Stimulated activated CD4-positive, alpha-beta T cell treated with anti-CD3 and anti-CD28 coated beads, Interleukin-4, amount 100 ng/mL, for 48 hours (primary cell): ENCODE data around the gene TALDO1.

Experiments
- DNase-seq, 2 donors: peaks; one replicate each; pipeline ENCODE4 v3.0.0-alpha.2; 2020; ENCODE audit warnings: low read depth in 2 of 2

Gene TALDO1

DNA sequence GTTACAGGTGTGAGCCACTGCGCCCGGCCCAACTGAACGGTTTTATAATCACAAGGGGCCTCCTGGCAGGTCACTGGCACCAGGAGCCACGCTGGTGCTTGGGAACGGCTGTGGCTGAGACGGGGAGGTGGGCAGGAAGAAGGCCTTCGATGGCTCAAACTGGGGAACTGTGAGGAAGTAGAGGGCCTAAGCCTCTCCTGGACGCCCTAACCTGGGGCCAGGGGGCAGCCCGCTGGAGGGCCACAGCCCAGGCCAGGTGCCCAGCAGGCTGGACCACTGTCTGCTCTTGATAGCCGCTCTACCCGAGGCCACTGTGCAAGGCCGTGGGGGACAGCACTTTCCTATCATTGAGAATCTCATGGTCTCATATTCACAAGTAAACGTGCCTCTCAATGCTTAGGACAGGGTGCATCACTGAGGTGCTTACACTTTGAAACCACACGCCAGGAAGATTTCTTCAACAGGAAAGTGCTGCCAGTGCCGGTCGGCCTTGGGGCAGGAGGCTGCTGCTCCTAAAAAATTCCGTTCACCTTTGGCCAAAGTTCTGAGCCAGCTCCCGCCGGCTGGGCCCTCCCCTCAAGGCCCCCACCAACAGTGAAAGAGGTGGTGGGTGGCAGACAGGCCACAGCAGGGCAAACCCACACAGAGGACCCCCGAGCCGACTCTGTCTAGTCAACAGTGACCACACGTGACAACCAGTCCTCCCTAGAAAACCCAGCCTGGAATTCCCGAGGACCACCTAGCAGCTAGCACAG, 22.8 kb downstream of the TALDO1 start:
- no peak for DNase-seq

DNA sequence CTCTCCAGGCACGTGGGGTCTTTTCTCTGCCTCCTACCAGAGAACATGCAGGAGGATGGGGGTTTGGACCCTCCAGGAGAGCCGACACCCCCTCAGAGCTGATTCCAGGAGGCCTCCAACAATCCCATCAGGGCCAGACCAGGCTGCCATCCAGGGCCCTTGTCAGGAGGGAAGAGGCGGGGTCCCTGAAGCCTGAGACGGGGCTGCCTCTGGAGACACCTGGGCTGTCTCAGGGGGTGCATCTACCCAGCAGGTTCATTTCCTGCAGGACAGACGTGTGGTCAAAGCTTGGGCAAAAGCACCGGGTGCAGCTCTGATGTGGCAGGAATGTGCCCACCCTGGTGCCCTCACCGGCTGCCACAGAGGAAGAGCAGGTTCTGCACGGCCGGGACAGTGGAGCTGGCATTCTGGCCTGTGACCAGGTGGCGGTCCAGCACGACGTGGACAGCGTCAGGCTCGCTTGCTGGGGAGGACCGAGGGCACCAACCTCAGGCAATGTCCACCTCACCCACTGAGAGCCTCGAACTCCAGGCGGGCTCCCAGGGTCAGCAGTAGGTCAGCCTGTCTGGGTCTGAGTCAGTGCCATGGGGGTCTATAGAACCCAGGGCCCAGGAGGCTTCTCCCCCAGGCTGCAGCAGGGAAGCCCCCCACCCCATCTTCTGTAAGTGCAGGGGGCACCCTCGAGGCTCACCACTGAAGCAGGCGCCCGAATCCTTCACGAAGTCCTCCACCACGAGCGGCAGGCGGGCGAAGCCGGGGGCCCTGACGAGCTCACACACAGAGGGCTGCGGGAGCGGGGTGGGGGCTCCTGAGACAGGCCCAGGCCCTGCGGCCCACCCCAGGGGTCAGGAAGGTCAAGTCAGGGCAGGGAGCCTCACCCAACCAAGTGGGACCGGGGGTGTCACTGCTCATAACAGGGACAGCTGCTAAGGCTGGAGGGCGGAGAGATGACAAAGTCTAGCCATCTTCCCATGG, 23.7 kb downstream of the TALDO1 start:
- DNase-seq = no peak

DNA sequence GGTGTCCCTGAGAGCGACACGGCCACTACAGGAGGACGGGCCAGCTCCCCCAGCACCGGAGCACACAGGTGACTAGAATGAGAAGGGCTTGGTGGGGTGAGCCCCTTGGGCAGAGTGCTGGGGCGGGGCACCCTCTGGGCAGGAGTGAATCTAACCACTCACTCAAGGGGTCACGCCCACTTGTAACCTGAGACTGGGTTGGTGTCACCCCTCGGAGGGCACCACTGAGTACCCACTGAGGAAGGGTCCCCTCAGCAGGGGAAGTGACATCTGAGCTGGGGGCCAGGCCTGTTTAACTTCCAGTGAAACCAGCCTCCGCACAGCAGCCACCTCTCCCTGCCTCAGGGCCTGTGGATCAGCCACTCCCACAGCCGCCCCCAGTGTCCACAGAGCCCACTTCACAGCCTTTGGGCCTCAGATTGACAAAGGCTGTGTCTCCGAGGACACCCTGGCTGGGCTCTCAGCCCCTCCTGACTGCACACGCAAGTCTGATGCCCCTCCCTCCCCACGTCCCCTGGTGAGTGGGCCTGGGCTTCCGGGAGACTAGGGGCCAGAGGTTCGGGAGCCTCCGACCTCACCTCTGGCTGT, 24.4 kb downstream of the TALDO1 start:
- DNase-seq = no peak

DNA sequence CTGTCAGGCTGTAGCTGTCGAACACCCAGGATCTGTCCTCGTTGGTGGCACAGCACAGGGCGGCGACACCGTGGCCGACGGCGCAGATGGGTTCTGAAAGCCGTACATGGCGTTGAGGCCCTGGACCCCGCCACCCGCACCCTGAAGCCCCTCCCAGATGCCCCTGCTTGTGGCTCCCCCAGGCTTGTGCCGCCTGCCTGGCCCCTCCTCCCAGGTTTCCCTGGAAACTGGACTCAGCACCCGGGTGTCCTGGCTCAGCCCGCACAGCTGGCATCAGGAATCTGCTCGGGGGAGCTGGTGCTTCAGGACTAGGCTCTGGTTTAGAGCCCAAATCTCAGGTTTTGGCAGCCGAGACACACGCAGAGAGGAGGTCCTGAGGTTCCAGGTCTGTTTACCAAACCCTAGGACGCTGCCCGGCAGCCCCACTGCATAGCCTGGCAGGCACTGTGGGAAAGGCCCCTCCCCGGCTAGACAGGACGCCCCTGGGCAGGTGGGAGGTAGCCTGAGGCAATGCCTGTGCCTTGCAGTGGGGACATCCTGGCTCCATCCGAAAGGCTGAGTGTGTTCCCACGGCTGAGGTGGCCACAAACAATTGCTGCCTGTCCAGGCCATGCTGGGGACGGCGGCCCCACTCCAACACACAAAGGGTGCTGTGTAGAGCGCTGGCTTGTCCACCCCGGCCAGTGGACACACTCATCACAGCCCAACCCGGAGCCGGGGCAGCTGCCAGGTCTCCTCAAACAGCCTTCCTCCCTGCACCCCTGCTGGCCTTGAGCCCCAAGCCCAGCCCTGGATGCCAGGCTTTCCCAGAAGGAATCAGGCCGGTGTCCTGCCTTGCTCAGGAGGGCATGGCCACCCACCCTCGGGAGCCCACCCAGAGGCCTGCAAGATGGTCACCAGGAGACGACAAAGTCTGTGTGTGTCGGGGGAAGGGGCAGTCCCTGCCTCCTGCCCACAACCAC, 25.4 kb downstream of the TALDO1 start:
- no peak for DNase-seq

DNA sequence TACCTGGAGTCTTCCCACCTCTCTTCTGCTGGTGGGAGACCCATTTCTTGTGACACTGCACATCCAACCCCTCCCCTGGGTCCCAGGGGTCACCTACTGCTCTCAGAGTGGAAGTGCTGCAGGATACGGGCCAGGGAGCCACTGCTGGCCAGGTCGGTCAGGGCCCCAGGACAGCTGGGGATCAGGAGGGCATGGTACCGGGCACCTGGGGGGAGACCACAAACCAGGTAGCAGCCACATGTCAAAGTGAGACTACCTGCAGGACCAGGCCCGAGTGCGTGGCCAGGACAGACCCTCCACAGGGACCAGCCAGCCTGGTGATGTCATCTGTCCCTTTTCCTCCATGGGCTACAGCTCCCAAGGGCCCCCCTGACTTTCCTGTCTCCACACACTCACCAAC, 26.2 kb downstream of the TALDO1 start:
- no peak for DNase-seq

DNA sequence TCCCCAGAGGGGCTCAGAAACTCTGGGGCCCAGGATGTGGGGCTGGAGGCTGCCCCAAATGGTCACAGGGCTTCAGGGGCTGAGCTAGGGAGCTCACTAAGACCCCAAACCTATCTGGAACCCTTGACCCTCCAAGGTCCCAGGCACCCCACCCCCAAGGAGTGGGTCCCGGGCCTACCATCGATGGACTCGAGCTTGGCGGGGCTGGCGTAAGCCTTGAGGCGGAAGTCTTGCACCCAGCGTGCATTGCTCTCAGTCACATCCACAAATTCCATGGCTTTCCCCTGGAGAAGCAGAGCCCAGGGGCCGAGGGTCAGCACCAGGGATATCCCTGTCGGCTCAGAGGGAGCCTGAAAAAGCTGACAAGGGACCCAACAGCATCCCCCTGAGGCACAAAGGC, 26.6 kb downstream of the TALDO1 start:
- no peak for DNase-seq

DNA sequence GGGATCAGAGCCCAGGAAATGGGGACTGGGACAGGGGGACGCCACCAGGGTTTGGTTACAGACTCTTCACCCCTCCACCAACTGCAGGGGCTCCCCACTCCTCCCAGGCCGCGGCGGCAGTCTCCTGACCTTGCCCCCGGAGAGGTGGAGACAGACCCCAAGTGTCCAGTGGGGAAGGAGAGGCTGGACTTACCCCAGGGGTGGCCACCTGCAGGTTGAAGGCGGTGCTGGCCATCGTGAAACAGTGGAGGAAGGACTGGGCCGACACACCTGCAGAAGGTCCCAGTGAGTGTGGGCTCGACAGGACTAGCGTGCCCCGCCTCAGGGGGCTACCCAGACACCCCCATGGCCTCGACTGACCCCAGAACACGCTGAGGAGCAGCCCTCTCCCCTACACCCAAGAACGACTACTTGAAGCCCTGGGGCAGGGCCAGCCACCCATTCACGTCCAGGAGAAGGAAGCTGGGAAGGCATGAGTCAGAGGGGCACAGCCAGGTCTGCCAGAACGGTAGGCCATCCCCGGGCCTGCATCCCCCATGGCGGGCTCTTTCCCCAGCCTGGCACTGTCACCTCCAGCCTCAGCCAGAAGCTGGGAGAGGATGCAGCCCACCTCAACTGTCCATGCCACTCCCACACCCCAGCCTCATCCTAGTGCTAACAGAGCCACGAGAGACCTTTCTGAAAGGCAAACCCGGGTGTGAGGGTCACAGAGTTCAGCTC, 27.8 kb downstream of the TALDO1 start:
- DNase-seq = no peak

DNA sequence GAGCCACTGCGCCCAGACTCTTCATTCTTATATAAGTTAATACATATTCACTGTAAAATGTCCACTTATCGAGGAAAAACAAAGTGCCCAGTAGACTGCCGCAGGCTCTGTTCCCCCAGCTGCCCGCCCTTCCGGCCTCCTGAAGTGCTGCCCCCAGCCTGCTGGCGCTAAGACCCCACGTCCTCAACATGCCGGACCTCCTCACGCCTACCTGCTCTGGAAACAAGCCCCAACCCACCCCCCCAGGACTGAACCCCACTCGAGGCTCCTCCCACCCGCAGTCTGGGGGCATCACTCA, 28.9 kb downstream of the TALDO1 start:
- DNase-seq = no peak

DNA sequence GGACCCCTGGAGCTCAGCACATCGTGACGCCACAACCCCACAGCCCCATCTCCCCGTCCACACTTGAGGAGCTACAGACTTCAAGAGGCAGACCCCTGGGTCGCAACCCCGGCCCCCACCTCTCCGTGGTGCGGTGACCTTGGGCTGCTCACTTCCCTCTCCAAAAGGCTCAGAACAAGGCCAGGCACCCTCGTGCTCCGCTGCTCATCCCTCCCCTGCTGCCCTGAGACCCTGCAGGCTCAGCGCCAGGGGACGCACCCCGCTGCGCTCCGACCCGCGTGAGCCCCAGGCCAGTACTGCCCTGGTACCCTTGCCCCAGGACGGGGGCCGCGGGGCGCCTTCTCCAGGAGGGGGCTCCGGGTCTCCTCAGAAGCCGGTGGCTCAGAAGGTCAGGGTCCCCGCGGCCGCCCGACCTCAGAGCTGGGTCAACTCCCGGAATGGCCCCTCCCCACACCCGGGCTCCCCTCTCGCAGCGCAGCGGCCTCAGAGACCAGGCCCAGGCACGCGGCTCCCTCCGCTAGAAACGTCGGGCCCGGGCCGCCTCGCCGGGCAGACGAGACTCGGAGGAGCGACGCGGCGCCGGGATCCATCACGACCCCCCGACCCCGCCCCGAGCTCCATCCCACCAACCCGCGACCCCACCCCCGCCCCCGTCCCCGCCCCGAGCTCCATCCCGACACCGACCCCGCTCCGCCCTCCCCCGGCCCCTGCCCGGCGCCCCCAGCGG, 29.5 kb downstream of the TALDO1 start:
- peak in 1 of 2 donors; percentile 32 for DNase-seq

DNA sequence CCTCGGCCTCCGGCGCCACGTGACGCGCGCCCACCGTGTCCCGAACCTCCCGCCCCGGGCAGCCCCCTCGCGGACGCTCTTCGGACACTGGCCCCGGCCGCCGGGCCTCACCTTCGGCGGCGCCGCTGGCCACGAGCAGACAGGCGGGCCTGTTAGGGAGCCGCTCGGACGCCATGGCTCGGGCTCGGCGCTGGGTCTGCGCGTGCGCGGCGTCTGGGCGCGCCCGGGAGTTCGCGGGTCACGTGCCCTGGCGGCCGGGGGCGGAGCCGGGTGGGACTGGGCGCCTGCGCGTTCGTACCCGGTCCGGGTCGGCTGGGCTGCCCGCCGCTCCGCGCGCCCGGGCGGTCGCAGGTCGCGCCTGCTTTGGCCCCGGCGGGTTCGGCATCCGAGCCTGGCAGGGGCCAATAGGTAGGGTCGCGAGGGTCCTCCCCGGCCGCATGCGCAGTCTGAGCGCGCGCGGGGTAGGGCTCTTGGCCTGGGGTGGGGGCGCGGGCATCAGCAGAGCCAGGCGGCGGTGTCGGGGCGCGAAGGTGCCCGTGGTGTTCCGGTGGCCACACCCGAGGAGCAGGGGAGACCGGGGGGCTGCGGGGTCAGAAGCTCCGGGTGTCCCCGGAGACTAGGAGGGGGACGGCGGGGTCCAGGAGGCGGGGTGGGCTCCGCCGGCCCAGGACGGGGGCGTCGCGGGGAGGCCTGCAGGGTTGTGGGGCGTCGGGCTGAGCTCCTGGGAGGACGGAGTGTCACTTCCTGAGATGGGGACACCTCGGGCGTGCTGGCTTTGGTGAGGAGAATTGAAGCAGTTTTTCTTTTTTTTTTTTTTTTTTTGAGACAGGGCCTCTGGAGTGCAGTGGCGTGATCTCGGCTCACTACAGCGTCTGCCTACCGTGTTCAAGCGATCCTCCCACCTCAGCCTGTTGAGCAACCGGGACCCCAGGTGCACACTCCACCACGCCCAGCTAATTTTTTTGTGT, 30.3 kb downstream of the TALDO1 start, which contains the start of gene GATD1:
Gene GATD1, minus strand, starts transcription at position 200 of the 968 bp plus-strand sequence. Its CDS starts 25 bp downstream, at position 175.
- DNase-seq = peak; percentile 93 to 94

DNA sequence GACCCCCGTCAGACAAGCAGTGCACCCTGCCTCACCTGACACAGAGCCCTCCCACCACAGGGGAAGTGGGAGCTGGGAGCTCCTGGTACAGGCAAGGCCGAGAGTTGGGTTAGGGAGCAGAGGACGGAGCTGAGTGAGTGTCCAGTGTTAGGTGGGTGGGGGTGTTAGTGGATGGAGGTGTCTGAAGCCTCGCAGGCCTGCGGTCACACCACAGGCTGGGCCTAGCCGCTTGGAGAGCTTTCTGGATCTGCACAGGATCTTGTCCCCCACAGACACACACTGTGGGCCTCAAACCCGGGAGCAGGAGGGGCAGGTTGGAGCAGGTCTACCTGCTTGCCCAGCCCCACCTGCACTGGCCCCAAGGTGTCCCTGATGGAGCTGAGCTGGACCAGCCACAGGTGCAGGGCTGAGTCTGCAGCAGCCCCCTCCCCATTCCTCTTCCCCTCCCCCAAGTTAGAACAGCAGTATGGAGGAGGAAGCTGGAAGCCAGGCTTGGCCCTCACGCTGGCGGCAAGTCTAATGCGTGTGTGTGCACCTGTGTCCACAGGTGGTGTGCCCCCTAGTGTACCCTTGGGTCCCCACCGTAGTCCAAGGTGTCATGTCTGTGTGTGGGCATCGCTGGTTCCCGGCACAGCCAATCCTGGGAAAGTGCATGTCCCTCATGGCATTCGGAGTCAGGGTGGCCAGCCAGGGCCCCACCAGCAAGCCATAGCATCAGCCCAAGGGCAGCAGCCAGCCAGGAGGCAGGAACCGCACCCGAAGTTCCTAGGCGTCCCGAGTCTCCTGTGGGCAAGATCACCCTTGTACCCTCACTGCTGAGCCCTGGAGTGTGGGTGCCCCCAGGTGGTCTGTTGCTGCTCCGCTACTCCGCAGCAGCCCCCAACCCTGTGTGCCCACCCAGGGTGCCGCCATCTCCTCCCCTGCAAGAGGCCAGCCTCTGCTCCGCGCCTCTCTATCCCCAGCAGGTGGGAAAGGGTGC, 32.0 kb downstream of the TALDO1 start:
- no peak for DNase-seq

DNA sequence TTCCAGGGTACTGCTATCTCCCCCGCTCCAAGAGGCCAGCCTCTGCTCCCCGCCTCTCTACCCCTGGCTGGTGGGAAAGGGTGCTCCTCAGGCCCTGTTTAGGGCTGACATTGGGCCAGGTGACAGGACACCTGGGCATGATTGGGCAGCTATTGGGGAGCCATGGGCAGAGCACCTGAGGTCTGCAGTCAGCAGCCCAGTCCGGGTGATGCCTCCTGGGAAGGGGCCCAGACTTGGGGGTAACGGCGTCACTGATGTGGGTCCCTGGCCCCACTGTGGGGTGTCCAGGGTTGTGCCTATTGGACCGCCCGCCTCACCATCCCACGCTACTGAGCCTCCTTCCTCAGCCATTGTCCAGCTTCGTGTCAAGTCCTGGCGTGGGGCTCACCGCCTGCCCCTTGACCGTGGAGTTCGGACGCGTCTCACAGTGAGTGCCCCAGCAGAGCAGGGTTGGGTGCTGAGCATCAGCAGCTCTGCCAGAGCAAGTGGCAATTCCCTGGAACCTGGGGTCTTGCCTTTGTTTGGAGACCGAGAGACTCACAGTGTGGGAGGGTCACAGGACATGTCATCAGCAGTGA, 32.8 kb downstream of the TALDO1 start:
- DNase-seq = no peak

DNA sequence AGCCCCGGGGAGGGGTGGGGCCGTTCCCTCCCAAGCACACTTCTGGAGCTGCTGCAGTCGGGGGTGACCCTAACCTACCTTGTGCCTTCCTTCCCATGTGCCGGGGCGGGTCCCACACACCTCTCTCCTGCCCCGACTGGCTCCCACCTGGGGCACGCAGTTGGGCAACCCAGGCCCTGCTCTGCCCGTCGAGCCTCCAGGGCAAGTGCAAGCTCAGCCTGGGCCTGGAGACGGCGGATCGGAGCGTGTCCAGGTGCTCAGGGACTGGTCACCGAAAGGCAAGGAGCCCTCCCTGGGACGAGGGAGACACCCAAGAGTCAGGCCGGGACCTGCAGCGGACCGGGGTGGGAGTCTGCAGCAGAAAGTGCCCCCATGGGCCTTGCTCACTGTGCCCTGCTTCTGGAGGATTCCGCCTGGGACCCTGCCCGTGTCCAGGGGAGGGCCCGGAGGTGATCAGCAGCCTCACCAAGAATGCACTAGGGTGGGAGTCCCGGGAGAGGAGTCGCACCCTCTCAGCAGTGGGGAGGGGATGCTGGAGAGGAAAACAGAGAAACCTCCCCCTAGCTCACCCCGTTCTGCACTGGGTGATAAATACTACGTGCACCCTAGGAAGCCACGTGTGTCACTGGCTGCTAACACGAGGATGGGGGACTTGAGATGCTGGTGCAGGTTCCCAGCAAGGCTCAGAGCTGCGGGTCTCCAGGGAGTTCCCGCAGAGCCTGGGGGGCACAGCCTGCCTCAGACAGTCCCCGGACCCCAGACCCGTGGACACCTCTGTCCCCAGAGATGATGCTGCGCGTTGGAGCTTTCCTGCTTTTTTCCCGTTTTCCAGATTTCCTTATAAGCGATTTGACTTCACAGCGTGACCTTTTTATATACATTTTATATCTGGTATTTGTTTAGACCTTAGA, 35.3 kb downstream of the TALDO1 start:
- DNase-seq = no peak

DNA sequence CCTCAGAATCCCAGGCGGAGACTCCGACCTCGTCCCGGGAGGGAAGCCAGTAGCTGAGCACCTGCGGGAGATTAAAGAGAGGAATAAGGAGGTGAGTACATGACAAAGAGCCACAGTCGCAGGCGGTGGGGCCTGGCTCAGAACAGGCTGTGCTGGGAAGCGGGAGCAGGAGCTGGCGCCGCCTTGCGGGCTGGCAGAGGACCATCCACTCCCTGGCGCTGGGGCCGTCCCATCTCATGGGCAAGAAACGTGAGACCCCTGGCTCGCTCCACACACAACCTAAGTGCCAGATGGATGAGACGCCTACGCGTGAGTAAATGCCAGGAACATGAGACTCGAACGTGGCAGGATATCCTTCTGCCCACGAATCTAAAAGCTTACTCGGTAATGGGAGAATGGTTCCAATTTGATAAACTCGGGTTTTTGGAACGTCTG, 36.3 kb downstream of the TALDO1 start:
- peak in 1 of 2 donors; percentile 38 for DNase-seq

DNA sequence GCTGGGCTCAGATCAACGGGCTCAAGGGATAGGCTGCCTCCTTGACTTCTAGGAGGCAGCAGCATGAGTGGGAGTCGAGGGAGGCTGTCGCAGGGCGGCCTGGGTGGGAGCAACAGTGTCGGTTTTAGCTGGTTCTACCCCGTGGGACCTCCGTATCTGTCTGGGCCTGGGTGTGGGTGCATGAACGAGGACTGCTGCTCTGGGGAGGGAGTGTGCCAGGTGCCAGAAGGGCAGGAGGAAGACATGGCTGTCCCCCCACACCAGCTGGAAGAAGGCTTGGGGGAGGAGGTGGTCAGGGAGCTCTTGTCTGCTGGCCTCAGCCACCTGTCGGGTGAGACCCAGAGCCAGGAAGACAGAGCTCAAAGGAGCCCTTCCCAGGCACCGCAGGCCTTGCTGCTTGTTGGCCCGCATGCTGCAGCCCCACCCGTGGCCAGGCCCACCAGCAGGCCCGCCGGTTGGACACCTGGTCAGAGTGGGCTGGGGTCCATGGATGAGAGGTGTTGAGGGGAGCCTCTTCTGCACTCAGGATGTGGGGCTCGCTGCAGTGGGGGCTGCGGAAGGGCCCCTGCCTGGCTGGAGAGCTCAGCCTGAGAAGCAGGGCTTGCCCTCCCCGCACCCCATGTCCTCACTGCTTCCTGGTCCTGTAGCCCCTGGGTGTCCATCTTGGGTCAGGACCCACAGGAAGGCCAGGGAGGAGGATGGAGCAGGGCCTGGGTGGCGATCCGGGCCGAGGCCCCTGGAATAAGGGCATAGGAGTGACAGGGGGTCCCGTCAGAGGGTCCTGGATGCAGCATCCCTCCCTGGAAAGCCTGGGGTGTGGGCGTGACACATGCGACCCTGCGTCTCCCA, 39.2 kb downstream of the TALDO1 start:
- no peak for DNase-seq
